Activated CD4-positive, alpha-beta T cell treated with anti-CD3 and anti-CD28 coated beads, Interleukin-2, amount 50 U/mL, for 24 hours (primary cell): ENCODE results near the gene ILDR1.

Experiments used
- DNase-seq, 2 donors: peaks; one replicate each; pipeline ENCODE4 v3.0.0-alpha.2; 2020; ENCODE audit warnings: low read depth in 1 of 2, low spot score in 1 of 2

Gene ILDR1

DNA sequence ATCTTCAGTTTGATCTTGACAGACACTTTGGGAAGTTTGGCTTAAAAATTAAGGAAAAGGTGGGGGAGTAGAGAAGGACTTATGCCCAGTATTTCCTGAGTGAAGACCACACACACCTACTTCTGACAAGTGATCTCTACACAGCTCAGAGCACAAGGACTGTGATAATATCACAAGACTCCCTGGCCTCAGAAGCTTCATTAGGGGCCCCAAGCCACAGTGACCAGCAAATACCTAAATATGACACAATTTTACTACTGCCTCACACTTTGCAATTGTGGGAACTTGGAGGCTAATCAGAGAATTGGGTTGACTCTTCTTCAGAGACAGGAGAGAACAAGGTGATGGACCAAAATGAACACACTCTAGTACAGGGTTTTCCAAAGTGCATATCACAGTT lies 2.6 kb downstream of the ILDR1 start:
- DNase-seq = no peak

DNA sequence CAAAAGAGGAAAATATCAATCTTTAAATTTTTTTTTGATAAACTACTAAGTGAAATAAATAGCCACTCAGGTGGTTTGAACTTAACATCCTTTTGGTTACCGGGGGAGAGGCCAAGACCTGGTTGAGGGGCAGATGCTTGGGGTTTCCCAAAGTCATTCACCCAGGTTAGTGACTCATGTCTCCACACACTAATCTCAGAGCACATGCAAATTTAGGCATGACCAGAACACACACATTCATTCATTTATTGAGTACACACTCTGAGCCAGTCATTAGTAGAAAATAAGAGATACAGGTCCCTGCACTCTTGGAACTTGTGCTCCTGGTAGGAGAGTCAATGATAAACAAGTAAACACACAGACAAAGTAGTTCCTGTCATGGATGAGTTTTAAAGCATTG lies 7.3 kb downstream of the ILDR1 start:
- DNase-seq = no peak

DNA sequence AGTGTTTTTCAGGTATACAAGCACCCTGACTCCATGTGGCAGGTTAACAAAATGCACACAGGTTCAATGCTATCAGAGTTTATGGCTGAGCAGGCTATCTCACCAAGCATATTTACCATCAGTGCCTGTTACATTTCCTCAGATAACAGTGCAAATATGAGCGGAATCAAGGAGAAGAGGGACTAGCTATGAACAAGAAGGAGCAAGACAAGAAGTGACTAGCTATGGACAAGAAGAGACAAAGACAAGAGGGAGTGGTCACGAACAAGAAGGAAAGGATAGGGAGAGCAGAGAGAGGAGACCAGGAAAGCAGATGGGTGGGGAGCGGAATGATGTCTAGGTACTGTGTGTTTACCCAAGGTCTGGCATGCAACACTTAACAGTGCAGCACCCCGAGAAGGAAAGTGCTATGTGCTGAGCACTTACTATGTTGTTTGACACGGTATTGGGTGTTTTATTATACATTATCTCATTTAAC lies 8.6 kb downstream of the ILDR1 start:
- no peak for DNase-seq

DNA sequence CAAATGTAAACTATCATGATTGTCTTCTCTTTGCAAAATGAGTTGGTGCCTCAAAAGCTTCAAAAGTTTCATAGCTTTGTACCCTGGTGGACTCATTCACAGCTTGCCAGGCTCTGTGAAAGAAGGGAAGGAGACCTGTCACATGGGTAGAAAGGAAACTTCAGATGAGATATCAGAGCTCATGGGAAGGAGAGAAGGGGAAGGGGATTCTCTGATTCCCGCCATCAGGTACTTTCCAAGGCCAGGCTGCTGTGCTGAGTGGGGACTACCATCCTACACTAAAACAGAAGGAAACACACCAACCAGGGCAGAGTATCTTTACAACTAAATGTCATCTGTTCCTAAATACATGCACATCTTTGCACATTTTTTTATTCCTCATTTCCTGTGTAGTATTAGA lies 9.2 kb downstream of the ILDR1 start:
- DNase-seq = no peak

DNA sequence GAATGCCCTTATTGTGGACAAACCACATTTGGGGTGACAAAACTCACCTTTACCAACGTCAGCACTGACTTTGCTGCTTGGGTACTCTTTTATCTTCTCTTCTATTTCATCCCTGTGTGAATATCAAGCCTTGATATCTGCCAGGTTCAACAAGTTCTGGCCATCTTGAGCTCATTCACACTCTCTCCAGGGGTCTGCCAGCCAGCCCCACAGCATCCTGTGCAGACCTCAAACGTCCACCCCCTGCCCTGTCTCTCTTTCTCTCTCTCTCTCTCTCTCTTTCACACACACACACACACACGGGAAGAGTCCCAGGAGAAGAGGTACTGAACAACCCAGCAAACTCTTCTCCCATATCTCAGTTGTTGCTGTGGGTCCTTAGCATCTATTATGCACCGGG lies 10.7 kb downstream of the ILDR1 start:
- no peak for DNase-seq

DNA sequence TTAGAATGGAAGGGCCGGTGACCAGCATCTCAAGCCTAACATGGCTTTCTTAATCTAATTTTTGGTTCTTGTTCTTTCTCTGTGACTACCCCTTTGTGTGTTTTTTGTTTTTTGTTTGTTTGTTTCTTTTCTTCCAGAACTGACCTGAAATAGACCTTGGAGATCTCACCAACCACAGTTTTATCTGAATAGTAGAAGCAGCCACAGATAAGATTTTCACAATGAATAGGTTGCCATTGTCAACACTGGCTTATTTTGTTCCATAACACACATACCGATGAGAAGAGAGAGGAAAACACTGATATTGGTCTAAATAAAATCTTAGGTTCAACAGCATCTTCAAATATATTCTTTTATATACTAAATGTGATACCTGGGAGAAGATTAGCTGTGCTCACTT lies 11.5 kb downstream of the ILDR1 start:
- no peak for DNase-seq

DNA sequence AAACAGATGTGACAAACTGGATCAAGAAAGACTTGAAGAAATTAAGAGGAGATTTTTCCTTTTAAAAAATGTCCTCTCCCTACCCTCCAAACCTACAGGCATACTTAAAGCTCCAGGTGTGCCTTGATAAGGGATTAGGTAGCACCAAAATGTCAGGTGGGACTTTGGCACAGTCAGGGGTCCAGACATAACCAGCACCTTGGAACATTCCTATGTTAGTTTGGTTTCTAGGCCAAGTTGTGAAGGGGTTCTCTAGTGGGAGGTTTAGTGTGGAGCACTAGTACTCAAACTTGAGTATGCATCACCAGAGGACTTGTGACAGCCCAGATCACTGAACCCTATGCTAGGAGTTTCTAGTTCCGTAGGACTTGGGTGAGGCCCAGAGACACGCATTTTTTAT lies 13.9 kb downstream of the ILDR1 start:
- DNase-seq = no peak

DNA sequence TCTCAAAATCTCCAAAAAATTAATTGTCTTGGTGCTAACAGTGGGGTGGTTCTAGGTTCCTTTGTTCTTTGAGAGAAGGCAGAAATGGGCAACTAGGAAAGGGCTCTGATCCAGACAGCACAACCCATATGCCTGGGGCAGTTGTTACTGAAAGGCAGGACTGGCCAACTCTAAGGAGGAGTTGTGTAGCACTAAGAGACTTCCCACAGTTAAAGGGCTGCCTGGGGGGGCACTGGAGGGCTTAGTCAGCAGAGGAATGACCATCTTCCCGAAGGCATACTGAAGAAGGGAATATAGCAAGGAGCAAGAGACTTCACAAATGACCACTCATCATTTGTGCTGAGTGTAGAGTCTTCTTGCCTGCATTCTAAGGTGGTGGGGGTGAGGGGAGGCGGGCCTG lies 15.8 kb downstream of the ILDR1 start:
- no peak for DNase-seq

DNA sequence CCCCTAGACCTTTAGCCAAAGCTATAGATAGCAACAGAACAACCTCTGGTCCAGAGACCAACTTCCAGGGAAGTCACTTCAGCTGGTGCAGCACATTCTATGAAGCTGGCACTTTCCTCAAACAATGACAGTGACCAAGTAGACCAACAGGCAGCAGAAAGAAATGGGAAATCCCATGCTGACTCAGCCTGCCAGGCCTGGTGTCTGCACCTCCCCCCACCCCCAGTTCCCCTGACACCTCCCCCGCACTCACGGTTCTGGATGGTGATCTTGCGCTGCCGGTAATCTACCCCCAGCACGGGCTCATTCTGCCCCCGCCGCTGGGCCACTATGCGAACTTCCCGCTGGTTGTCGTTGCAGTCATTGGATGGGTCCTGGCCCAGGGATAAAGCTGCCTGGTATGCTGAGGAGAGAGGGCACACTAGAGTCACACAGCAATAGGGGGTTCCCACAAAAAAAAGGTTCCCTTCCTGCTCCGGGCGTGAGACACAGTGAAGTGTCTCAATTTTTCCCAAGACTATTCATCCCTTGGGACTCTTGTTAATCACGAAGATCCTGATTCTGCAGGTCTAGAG lies 17.0 kb downstream of the ILDR1 start:
- DNase-seq = no peak

DNA sequence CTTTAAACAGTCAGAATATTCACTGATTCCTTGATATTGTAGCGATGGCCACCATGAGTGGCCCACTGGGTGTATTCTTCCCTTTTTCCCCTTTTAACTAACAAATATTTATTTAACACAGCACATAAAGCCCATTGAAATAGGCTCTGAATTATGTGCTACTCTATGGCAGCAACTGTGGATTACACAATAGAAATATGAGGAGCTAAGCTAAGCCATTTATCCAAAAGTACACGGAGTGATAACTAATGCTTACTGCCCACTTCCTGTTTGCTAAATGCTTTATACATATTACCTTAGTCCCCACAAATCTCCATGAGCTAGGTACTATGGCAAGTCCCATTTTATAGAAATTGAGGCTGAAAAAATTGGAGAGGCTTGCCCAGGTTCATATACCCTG lies 17.9 kb downstream of the ILDR1 start:
- DNase-seq = no peak

DNA sequence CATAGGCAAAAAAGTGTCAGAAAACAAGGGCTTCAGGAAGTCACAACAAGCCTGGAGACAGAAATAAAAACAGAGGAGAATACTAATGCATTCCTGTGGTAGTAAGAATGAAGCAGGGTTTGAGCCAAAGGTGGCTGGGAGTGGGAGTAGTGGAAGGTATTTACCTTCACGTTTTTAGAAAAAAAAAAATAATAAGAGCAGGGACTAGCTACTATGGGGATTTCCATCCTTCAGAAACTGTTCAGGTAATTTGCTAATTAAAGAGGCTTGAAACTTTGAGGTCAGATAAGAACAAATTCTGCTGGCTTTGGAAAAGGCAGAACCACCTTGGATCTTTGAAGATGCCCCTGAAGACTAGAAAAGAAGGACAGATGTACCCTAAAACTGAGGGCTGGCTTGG lies 18.4 kb downstream of the ILDR1 start:
- no peak for DNase-seq

DNA sequence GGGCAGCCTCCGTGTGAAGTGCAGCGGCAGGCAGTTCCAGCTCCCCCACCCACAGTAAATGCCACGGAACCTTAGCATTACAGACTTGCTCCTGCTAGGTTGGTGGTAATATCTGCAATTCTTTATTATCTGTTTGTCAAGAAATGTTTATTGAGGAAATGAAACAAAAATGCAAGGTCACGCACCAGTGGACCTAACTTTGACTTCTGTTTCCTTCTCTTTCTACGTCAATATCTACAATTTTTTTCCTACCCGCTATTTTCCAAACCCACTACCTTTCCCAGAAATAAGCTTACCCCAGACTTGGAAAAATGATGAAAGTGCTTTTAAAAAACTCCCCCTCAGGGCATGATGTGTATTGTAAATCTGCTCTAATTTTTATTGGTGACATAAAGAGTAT lies 18.9 kb downstream of the ILDR1 start:
- DNase-seq = no peak

DNA sequence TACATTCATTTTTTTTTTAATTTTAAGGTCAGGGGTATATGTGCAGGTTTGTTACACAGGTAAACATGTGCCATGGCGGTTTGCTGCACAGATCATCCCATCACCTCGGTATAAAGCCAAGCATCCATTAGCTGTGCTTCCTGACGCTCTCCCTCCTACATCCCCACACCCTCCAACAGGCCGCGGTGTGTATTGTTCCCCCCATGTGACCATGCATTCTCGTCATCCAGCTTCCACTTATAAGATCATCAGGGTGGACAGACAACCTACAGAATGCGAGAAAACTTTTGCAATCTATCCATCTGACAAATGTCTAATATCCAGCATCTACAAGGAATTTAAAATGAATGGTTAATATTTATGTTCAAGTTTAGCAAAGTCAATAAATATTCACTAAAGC lies 19.4 kb downstream of the ILDR1 start:
- no peak for DNase-seq

DNA sequence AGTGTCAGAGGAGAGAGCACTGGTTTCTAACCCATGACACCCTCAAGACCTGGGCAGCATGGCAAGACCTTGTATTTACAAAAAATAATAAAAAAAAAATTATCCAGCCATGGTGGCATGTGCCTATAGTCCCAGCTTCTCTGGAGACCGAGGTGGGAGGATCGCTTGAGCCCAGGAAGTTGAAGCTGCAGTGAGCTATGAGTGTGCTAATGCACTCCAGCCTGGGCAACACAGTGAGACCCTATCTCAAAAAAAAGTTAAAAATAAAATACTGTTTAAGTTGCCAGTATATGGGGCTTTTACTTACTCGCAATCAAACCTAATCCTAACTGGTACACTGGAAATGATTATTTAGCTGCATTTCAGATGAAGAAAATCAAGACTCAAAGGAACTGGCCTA lies 20.2 kb downstream of the ILDR1 start:
- DNase-seq = no peak

DNA sequence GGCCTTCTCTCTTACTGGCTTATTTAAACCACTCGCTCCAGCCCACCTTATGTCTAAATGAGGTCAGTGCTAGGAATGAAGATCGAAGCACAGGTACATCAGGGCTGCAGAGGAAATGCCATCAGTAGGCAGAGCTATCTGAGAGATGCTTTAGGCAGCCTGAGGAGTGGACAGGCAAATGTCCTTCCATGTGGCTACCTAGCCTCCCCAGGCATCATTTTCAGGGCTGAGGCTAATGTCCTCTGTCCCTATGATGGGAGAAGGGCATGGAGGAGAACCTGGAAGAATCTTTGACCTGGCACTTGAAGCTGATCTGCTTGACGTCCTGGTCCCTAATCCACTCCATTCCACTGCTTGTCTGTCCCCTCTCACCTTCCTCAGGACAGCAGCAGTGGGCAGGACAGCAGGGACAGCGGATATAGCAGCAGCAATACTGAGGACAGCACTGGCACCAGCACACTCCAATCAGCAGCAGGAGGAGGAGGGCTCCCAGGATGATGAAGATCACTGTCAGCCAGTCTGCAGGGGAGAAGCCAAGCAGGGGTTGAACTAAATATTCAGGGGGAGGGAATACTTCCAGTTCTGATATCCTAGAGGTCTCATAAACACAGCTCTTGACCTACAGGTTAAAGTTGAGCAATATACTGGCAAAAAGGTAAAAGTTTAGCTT lies 21.0 kb downstream of the ILDR1 start:
- DNase-seq = no peak

DNA sequence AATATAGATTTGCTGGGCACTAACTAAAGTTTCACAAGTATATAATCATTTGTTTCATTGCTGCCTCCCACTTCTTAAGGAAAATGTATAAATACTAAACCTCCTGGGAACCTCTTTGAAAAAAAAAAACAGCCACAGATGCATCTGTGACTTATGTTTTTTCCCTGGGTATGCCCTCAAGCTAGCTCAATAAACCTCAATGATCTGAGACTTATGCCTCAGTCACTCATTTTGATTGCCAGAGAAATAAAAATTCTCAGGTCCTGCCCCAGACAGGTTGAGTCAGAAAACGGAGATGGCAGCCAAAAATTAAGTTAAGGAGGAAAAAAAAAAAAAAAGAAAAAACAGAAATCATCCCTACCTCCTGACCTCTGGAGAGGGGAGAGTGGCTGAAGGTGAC lies 22.1 kb downstream of the ILDR1 start:
- no peak for DNase-seq

DNA sequence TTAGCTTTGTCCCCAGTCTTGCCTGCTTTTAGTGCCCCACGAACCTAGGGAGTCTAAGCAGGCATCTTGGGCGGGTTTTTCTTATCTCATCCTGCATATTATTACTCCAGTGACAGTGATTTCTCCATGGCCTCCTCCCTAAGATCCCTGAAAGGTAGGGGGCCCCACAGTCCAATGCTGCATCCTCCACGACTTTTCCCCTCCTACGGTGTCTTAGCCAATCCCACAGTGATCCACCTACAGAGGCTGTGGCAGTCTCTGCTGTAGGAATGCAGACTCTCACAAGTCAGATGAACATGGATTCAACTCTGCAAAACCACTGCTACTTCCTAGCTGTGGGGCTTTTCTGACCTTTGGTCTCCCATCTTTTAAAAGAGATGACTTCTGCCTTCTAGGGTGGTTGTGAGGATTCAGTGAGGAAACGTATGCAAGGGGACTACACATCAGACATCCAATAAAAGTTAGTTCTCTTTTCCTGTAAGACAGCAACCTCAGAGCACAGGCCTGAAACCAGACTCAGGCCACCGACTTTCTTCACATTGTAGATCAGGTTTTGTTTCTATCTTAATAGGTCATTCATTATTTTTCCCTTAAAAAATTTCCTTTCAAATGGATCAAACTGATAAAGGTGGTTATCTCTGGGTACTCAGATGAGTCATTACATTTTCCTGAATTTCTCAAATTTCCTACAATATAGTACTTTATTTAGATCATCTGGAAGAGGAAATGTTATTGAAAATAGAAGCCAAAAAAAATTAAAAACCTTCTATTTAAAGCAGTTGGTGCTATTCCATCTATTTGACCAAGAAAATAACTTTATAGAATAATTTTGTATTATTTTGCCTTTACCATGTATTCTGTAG lies 23.2 kb downstream of the ILDR1 start:
- no peak for DNase-seq

DNA sequence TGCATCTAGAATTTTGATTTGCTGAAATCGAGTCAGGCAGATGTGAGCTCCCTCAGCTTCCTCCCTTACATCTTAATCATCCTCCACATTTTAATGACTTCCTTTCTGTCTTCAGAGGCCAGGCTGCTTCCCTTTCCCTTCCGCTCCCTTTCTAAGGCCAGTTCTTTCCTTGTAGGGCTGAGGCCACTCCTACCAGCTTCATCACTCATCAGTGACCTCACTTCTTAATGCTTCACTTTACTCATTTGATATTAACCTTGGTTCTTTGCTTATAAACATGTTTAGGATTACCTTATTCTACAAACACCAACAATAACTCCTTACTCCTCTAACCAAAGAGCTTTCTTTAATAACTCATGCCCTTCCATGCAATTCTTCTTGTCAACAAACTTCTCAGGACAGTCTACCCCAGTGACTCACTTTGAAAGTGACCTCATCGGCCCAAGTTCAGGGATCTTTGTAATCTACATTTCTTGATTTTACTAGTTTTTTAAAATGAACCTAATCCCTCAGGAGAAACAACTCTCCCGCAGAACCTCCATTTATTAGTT lies 23.9 kb downstream of the ILDR1 start:
- no peak for DNase-seq

DNA sequence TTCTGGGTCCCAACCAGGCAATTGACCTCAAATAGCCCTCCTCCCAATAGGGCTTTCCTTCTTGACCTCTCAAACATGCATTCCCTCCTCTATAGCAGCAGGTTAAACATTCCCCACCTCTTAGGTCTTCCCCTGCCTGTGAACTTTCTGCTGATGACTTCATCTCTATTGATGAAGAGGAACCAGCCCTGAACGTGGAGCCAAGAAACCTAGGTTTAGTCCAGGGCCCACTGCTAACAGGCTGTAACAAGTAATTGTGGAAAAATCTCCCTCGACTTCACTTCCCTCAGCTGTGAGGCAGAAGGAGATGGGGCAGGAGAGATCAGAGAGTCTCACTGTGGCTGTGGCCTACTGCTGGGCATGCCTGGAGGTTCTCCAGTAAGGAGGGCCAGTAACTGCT lies 24.7 kb downstream of the ILDR1 start:
- DNase-seq = no peak

DNA sequence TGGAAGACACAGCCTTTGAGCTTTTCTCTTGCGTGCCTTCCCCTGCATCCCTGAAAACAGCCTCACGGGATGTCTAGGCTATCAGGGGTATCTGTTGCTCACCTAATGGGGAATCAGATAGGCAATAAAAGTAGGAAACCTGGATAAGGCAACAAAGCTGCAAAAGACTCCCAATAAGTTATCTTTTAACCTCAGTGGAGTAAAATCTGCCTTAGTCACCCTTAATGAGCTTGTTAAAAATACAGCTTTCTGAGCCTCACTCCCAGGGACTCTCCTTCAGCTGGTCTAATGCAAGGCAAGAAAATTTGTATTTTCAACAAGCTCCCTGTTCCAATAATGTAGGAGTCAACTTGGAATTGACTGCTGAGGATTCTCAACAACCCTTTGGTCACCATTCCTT lies 25.6 kb downstream of the ILDR1 start:
- DNase-seq = no peak

DNA sequence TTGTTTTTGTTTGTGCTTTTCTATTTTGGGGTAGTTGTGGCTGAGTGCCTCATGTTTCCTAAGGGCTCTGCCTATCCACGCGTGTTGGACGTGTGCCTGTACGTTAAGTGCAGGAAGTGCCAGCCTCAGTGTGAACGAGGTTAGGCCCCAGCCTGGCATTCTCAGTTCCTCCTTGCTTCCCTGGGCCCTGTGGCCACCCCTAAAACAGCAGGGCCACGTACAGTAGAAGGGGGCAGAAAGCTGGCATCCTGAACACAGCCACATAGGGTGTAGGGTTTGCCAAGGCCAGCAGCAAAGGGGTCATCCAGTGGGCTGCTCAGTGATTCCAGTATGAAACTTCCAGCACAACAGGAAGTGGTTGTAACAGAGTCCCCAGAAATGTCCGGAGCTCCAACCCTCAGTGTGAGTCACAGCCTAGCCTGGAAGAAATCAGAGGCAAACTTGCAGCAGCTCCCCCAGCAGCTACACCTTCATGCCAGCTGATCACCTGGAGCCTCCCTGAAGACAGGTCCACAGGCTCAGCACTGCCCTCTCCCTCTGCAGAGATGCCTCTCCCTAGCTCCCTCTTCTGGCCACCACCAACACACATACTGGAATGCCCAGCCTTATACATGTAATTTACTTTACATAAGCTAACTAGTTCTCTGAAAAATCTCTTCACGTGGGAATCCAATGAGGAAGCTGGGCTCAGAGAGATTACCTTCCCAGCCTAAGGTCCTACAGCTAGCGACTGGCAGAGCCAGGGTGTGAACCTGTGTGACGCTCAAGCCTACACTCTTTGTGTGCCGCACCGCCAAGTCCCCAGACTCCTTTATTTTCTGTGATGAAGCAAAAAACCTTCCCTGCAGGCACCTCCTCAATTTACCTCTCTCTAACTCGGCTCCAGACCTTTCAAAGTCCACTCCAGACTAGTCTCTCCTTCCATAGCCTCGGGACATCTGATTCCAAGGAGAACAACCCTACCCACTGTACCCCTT lies 26.6 kb downstream of the ILDR1 start:
- DNase-seq = no peak
